DOHH2 (cell line): ENCODE results near the gene MRTO4.

Experiments used
- H3F3A ChIP-seq: fragments of 200-600 bp; sonication (generic), shearing (Covaris generic); 2 replicates; pipeline ENCODE4 v1.6.0; 2016; ENCODE audit warnings: antibody characterized with exemption, mild to moderate bottlenecking; ENCODE audit not compliant: control insufficient read depth, insufficient read depth
- H3K27ac ChIP-seq: fragments of 200-600 bp; sonication (generic); 2 replicates; pipeline ENCODE4 v1.5.1; 2014; ENCODE audit warnings: low read depth, mild to moderate bottlenecking, low read length, moderate library complexity
- H3K27me3 ChIP-seq: fragments of 200-600 bp; sonication (generic); 2 replicates; pipeline ENCODE4 v1.6.1; 2014; ENCODE audit warnings: mild to moderate bottlenecking, low read length, mixed read lengths; ENCODE audit not compliant: control insufficient read depth
- H3K36me3 ChIP-seq: fragments of 200-600 bp; sonication (generic); 2 replicates; pipeline ENCODE4 v1.6.1; 2014; ENCODE audit warnings: mild to moderate bottlenecking, low read length, moderate library complexity, mixed read lengths; ENCODE audit not compliant: control insufficient read depth
- H3K4me1 ChIP-seq: fragments of 200-600 bp; sonication (generic); 2 replicates; pipeline ENCODE4 v1.6.1; 2014; ENCODE audit warnings: mild to moderate bottlenecking, low read length, mixed read lengths; ENCODE audit not compliant: control insufficient read depth
- H3K4me2 ChIP-seq: fragments of 200-600 bp; sonication (generic); 2 replicates; pipeline ENCODE4 v1.6.0; 2014; ENCODE audit warnings: mild to moderate bottlenecking, low read length, moderate library complexity
- H3K4me3 ChIP-seq: fragments of 200-600 bp; sonication (generic); 2 replicates; pipeline ENCODE4 v1.5.1; 2014; ENCODE audit warnings: mild to moderate bottlenecking, low read length, mixed read lengths
- H3K79me2 ChIP-seq: fragments of 200-600 bp; sonication (generic); 2 replicates; pipeline ENCODE4 v1.6.1; 2014; ENCODE audit warnings: mild to moderate bottlenecking, low read length, mixed read lengths; ENCODE audit not compliant: control insufficient read depth
- H3K9me2 ChIP-seq: fragments of 200-600 bp; sonication (generic); replicated peaks from 2 replicates; pipeline ENCODE4 v1.6.1; 2014; ENCODE audit warnings: mild to moderate bottlenecking, low read length, mixed read lengths; ENCODE audit not compliant: control insufficient read depth
- H3K9me3 ChIP-seq: fragments of 200-600 bp; sonication (generic); 2 replicates; pipeline ENCODE4 v1.6.1; 2014; ENCODE audit warnings: antibody characterized with exemption, low read length, mixed read lengths; ENCODE audit not compliant: control insufficient read depth, insufficient read depth
- H4K20me1 ChIP-seq: fragments of 200-600 bp; sonication (generic); 2 replicates; pipeline ENCODE4 v1.6.0; 2014; ENCODE audit warnings: low read depth, mild to moderate bottlenecking, antibody characterized with exemption, low read length, moderate library complexity; ENCODE audit not compliant: control insufficient read depth, insufficient read depth
- CTCF ChIP-seq: fragments of 200-600 bp; sonication (generic); IDR thresholded peaks from one replicate; pipeline ENCODE4 v1.5.1; 2014; ENCODE audit warnings: antibody characterized with exemption, mild to moderate bottlenecking, low read depth, low read length; ENCODE audit not compliant: poor library complexity, severe bottlenecking
- EZH2phosphoT487 ChIP-seq: fragments of 200-600 bp; sonication (generic); IDR thresholded peaks from 2 replicates; pipeline ENCODE4 v1.6.1; 2017; ENCODE audit warnings: borderline replicate concordance, mild to moderate bottlenecking, antibody characterized with exemption, low read length, moderate library complexity, mixed read lengths

The MRTO4 gene

GRCh38 chr1:19306941-19307340 lies 55.3 kb downstream of the MRTO4 start:
- TF ChIP-seq EZH2phosphoT487 (no peak), CTCF (no peak)
- H3K27me3 ChIP-seq = no peaks in the 10 kb centered on the region
- no peaks in the 10 kb centered on the region for H3K9me2 ChIP-seq
- H3K27ac ChIP-seq = no peak overlapping the region
- H3K9me3 ChIP-seq = no peaks in the 10 kb centered on the region
- 0 out of 2 replicates have a peak, but pooled peaks cover 3% of the 10 kb centered on the region for H3F3A ChIP-seq
- H3K4me2 ChIP-seq = no peak overlapping the region
- peaks cover 54% of the 10 kb centered on the region for H3K36me3 ChIP-seq
- H3K79me2 ChIP-seq = peaks cover 18% of the 10 kb centered on the region
- H3K4me3 ChIP-seq = no peak overlapping the region
- peaks cover 10% of the 10 kb centered on the region for H3K4me1 ChIP-seq
- no peaks in the 10 kb centered on the region for H4K20me1 ChIP-seq

GRCh38 chr1:19307794-19308508 lies 56.3 kb downstream of the MRTO4 start:
- H3F3A ChIP-seq = peaks cover 4% of the 10 kb centered on the region
- no peak overlapping the region for H3K4me2 ChIP-seq
- H3K4me1 ChIP-seq = peaks cover 16% of the 10 kb centered on the region
- H3K79me2 ChIP-seq = peaks cover 25% of the 10 kb centered on the region
- H3K27ac ChIP-seq = no peak overlapping the region
- peaks cover 51% of the 10 kb centered on the region for H3K36me3 ChIP-seq
- TF ChIP-seq EZH2phosphoT487 = no peak
- no peak for TF ChIP-seq CTCF
- H3K9me2 ChIP-seq = no peaks in the 10 kb centered on the region
- H3K9me3 ChIP-seq = no peaks in the 10 kb centered on the region
- H3K27me3 ChIP-seq = no peaks in the 10 kb centered on the region
- no peak overlapping the region for H3K4me3 ChIP-seq
- H4K20me1 ChIP-seq = no peaks in the 10 kb centered on the region

DNA sequence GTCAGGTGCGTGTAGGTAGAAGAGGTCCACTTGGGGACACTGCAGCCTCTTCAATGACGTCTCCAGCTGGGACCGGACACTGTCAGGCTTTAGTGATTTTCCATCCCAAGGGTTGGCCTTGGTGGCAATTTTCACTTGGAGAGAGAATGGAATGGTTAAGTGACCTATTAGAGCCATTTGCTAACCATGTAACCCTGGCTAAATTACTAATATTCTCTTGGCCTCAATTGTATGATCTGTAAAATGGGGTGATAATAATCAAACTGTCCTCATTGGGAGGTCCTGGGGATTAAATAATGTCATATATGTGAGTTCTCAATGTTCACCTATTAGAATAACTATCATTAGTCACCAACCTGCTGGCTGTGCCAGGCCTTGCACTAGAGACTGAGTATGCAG lies 56.9 kb downstream of the MRTO4 start:
- H3K4me3 ChIP-seq = no peak overlapping the region
- H3K27me3 ChIP-seq = no peaks in the 10 kb centered on the region
- peaks cover 25% of the 10 kb centered on the region for H3K79me2 ChIP-seq
- peaks cover 47% of the 10 kb centered on the region for H3K36me3 ChIP-seq
- peaks cover 22% of the 10 kb centered on the region for H3K4me1 ChIP-seq
- no peaks in the 10 kb centered on the region for H3K9me3 ChIP-seq
- H3K27ac ChIP-seq = no peak overlapping the region
- H3K4me2 ChIP-seq = no peak overlapping the region
- TF ChIP-seq EZH2phosphoT487 (no peak), CTCF (no peak)
- H3K9me2 ChIP-seq = no peaks in the 10 kb centered on the region
- peaks cover 9% of the 10 kb centered on the region for H3F3A ChIP-seq
- H4K20me1 ChIP-seq = no peaks in the 10 kb centered on the region
